ENCODE data around the gene USB1. TPM values are rescaled to one million over a fixed set of nuclear protein-coding genes. Genes with fewer than 3 reads are reported as not detected.
A peak's percentile ranks its signal among the peaks of the same experiment; 100 is the strongest.

Gene USB1
- total RNA-seq, 1 donor from 2014 or later, result 37.9 TPM

DNA sequence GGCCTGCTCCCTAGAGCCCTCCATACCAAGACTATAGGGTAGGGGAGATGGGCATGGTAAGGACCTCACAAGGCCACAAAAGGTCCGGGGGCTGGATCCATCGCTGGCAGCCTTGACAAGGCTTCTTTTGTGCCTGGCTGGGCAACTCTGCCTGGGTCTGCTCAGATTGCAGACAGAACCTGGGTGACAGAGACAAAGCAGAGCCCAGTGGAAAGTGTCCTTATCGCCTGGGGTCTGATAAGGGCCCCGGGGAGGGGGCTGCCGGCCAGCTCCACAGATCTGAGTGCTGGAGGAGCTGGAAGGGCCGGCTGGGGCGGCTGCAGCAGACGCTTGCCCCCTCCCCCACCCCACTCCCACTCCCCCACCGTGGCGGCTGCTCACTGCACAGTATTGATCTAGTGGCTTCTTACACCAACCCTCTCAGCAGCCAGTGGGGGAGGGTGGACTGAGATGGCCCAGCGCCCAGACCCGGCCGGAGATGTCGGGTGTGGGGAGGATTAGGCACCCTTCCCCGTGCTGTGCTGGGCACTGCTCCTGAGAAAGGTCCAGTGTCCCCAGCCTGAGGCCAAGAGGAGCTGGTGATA is 31.6 kb downstream of the USB1 start:
- no peak overlapping the region for H3K4me3 Mint-ChIP-seq (ENCODE audit: unreplicated experiment)
- no peaks in the 10 kb centered on the region for H3K4me1 Mint-ChIP-seq (ENCODE audit: low read depth)
- DNase-seq (ENCODE audit: low spot score), result peak; percentile 79
- no peak overlapping the region for H3K27ac Mint-ChIP-seq (ENCODE audit: unreplicated experiment)
- peaks cover 1% of the 10 kb centered on the region for H3K36me3 Mint-ChIP-seq (ENCODE audit: low read depth)
- no peaks in the 10 kb centered on the region for H3K9me3 Mint-ChIP-seq (ENCODE audit: low read depth)
- no peaks in the 10 kb centered on the region for H3K27me3 Mint-ChIP-seq (ENCODE audit: low read depth)
- no peak for TF ChIP-seq CTCF (IDR thresholded peaks at IDR 0.05)

DNA sequence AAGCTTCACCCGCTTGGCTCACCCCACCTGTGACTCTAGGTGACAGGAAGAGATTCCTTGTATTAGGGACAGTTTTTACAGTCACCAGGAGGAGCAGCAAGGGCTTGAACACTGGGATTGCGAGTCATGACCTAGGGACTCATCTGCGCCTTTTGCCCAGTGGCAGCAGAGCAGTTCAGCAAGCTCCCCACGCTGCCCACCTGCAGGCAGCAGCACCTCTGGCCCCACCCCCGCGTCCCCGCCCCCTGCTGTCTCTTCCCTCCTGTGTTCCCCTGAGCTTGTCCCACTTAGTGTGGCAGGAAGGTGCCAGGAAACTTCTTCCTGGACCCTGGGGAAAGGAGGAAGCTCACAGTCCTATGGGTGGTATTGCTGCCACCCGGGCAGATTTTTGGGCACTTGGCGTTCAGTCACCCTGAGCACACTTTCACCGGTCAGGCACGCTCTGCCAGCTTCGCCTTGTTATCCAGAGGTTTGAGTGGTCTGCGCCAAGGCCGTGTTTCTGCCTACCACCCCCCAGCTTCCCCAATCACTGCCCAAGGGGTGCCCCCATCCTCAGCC is 33.0 kb downstream of the USB1 start:
- H3K36me3 Mint-ChIP-seq (ENCODE audit: low read depth), result peaks cover 3% of the 10 kb centered on the region
- H3K9me3 Mint-ChIP-seq (ENCODE audit: low read depth), result no peaks in the 10 kb centered on the region
- TF ChIP-seq CTCF (IDR thresholded peaks at IDR 0.05), result no peak
- H3K27ac Mint-ChIP-seq (ENCODE audit: unreplicated experiment), result no peak overlapping the region
- H3K4me1 Mint-ChIP-seq (ENCODE audit: low read depth), result no peaks in the 10 kb centered on the region
- DNase-seq (ENCODE audit: low spot score), result peak; percentile 56
- no peak overlapping the region for H3K4me3 Mint-ChIP-seq (ENCODE audit: unreplicated experiment)
- no peaks in the 10 kb centered on the region for H3K27me3 Mint-ChIP-seq (ENCODE audit: low read depth)

- TF ChIP-seq CTCF (IDR thresholded peaks at IDR 0.05), result no peak
- no peaks in the 10 kb centered on the region for H3K27me3 Mint-ChIP-seq (ENCODE audit: low read depth)
- H3K36me3 Mint-ChIP-seq (ENCODE audit: low read depth), result peaks cover 3% of the 10 kb centered on the region
- no peak overlapping the region for H3K27ac Mint-ChIP-seq (ENCODE audit: unreplicated experiment)
- no peaks in the 10 kb centered on the region for H3K9me3 Mint-ChIP-seq (ENCODE audit: low read depth)
- DNase-seq (ENCODE audit: low spot score), result no peak
- no peaks in the 10 kb centered on the region for H3K4me1 Mint-ChIP-seq (ENCODE audit: low read depth)
- no peak overlapping the region for H3K4me3 Mint-ChIP-seq (ENCODE audit: unreplicated experiment)
Measured at GRCh38 chr16:58034774-58035173, 33.6 kb downstream of the USB1 start.

- Mint-ChIP-seq H3K9me3 (ENCODE audit: low read depth) (no peaks in the 10 kb centered on the region), H3K4me3 (ENCODE audit: unreplicated experiment) (no peak overlapping the region), H3K4me1 (ENCODE audit: low read depth) (no peaks in the 10 kb centered on the region), H3K27ac (ENCODE audit: unreplicated experiment) (no peak overlapping the region), H3K36me3 (ENCODE audit: low read depth) (peaks cover 3% of the 10 kb centered on the region), H3K27me3 (ENCODE audit: low read depth) (no peaks in the 10 kb centered on the region)
- DNase-seq (ENCODE audit: low spot score), result peak; percentile 74
- no peak for TF ChIP-seq CTCF (IDR thresholded peaks at IDR 0.05)
Measured at GRCh38 chr16:58035356-58036170, 34.4 kb downstream of the USB1 start.

DNA sequence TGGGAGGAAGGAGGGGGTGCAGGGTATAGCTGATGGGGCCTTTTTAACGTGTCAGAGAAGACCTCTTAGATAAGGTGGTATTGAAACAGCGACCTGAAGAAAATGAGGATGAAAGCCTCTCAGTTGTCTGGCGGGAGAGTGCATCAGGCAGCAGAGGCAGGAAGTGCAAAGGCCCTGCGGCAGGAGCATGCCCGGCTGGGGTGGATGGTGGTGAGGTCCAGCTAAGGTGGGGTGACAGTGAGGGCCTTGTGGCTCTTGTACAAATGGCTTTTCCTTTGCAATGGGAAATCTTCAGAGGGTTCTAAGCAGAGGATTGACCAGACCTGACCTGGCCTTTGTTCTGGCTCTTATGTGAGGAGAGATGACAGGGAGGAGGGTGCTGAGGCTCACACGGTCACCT is 35.7 kb downstream of the USB1 start:
- no peak for TF ChIP-seq CTCF (IDR thresholded peaks at IDR 0.05)
- no peak overlapping the region for H3K27ac Mint-ChIP-seq (ENCODE audit: unreplicated experiment)
- H3K4me3 Mint-ChIP-seq (ENCODE audit: unreplicated experiment), result no peak overlapping the region
- peaks cover 3% of the 10 kb centered on the region for H3K36me3 Mint-ChIP-seq (ENCODE audit: low read depth)
- H3K9me3 Mint-ChIP-seq (ENCODE audit: low read depth), result no peaks in the 10 kb centered on the region
- no peak for DNase-seq (ENCODE audit: low spot score)
- H3K27me3 Mint-ChIP-seq (ENCODE audit: low read depth), result no peaks in the 10 kb centered on the region
- H3K4me1 Mint-ChIP-seq (ENCODE audit: low read depth), result no peaks in the 10 kb centered on the region
